ENCODE data around the gene ARHGAP26.

- TF ChIP-seq YY1 (IDR thresholded peaks at IDR 0.05; ENCODE audit: insufficient read depth, insufficient read length) (no peak), ZNF274 (IDR thresholded peaks at IDR 0.05; ENCODE audit: low read depth, low read length) (no peak)
Measured at GRCh38 chr5:142810081-142810480, 39.9 kb downstream of the ARHGAP26 start.

Data from NT2/D1 (cell line).